OCI-LY3 (cell line): ENCODE results near the gene LRRC43.
A peak's percentile ranks its signal among the peaks of the same experiment; 100 is the strongest.

Experiments used
- H2AFZ ChIP-seq: fragments of 200-600, 300-600 bp; shearing (Covaris generic); 2 replicates; pipeline ENCODE4 v1.6.0; 2014; ENCODE audit warnings: antibody characterized with exemption, low read depth, low read length
- H3K27ac ChIP-seq: fragments of 200-600, 300-600 bp; sonication (generic); 2 replicates; pipeline ENCODE4 v1.5.1; 2014; ENCODE audit warnings: mild to moderate bottlenecking, low read length, moderate library complexity, mixed read lengths
- H3K27me3 ChIP-seq: fragments of 200-600, 300-600 bp; sonication (generic); 2 replicates; pipeline ENCODE4 v1.6.1; 2014; ENCODE audit warnings: low read depth, low read length, mixed read lengths
- H3K36me3 ChIP-seq: fragments of 200-600, 300-600 bp; sonication (generic); replicated peaks from 2 replicates; pipeline ENCODE3; 2014; ENCODE audit warnings: low read depth, low read length, mixed read lengths
- H3K4me1 ChIP-seq: fragments of 300-600, 200-600 bp; sonication (generic); 2 replicates; pipeline ENCODE4 v1.6.1; 2014; ENCODE audit warnings: low read length, mixed read lengths
- H3K4me2 ChIP-seq: fragments of 200-600, 300-600 bp; sonication (generic); 2 replicates; pipeline ENCODE4 v1.6.1; 2014; ENCODE audit warnings: low read length, mixed read lengths
- H3K4me3 ChIP-seq: fragments of 300-600, 200-600 bp; sonication (generic); 2 replicates; pipeline ENCODE4 v1.5.1; 2014; ENCODE audit warnings: antibody characterized with exemption, mild to moderate bottlenecking, low read length, moderate library complexity
- H3K79me2 ChIP-seq: fragments of 300-600, 200-600 bp; shearing (Covaris generic); 2 replicates; pipeline ENCODE4 v1.6.1; 2014; ENCODE audit warnings: mild to moderate bottlenecking, low read length, mixed read lengths
- H3K9ac ChIP-seq: fragments of 300-600, 200-600 bp; shearing (Covaris generic); 2 replicates; pipeline ENCODE4 v1.6.0; 2014; ENCODE audit warnings: mild to moderate bottlenecking, low read length, moderate library complexity
- H3K9me3 ChIP-seq: fragments of 200-600, 300-600 bp; shearing (Covaris generic); 2 replicates; pipeline ENCODE4 v1.6.1; 2014; ENCODE audit warnings: low read length, mixed read lengths; ENCODE audit not compliant: insufficient read depth
- H4K20me1 ChIP-seq: fragments of 200-600, 300-600 bp; sonication (generic); 2 replicates; pipeline ENCODE4 v1.6.1; 2016; ENCODE audit warnings: low read length, mixed read lengths; ENCODE audit not compliant: insufficient read depth
- EZH2phosphoT487 ChIP-seq: fragments of 200-600 bp; shearing (Covaris generic); IDR thresholded peaks from 2 replicates; pipeline ENCODE4 v1.6.1; 2018; ENCODE audit warnings: antibody characterized with exemption, mixed run types, low read depth
- TF ChIP-seq, protein P1 (sequence below): fragments of 200-600, 300-600 bp; sonication (generic); IDR thresholded peaks from 2 replicates; pipeline ENCODE4 v1.5.1; 2014; ENCODE audit warnings: antibody characterized with exemption, low read length, low read depth

The LRRC43 gene

DNA sequence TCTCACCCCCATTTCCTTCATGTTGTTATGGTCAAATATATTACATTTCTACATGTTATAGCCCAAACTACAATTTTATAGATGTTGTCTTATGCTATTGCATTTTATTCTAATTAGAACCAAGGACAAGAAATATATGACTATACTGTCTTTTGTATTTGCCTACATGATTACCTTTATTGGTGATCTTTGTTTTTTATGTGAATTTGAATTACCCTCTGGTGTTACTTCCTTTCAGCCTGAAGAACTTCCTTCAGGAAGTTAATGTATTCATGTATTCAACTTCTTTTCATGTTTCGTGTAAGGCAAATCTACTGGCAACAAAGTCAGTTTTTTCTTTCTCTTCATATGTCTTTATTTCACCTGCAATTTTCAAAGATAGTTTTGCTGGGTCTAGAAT is 11.9 kb downstream of the LRRC43 start:
- H3K27ac ChIP-seq = no peak overlapping the region
- no peaks in the 10 kb centered on the region for H3K9me3 ChIP-seq
- no peak overlapping the region for H3K9ac ChIP-seq
- H2AFZ ChIP-seq = no peak overlapping the region
- H3K4me2 ChIP-seq = no peak overlapping the region
- no peak for TF ChIP-seq EZH2phosphoT487
- TF ChIP-seq, protein P1, sequence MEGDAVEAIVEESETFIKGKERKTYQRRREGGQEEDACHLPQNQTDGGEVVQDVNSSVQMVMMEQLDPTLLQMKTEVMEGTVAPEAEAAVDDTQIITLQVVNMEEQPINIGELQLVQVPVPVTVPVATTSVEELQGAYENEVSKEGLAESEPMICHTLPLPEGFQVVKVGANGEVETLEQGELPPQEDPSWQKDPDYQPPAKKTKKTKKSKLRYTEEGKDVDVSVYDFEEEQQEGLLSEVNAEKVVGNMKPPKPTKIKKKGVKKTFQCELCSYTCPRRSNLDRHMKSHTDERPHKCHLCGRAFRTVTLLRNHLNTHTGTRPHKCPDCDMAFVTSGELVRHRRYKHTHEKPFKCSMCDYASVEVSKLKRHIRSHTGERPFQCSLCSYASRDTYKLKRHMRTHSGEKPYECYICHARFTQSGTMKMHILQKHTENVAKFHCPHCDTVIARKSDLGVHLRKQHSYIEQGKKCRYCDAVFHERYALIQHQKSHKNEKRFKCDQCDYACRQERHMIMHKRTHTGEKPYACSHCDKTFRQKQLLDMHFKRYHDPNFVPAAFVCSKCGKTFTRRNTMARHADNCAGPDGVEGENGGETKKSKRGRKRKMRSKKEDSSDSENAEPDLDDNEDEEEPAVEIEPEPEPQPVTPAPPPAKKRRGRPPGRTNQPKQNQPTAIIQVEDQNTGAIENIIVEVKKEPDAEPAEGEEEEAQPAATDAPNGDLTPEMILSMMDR = no peak
- peaks cover 6% of the 10 kb centered on the region; the same call in 1 of the 2 replicates for H3K27me3 ChIP-seq
- H3K4me1 ChIP-seq = peaks cover 22% of the 10 kb centered on the region
- no peaks in the 10 kb centered on the region for H4K20me1 ChIP-seq
- no peaks in the 10 kb centered on the region for H3K36me3 ChIP-seq
- no peak overlapping the region for H3K4me3 ChIP-seq
- no peaks in the 10 kb centered on the region for H3K79me2 ChIP-seq

DNA sequence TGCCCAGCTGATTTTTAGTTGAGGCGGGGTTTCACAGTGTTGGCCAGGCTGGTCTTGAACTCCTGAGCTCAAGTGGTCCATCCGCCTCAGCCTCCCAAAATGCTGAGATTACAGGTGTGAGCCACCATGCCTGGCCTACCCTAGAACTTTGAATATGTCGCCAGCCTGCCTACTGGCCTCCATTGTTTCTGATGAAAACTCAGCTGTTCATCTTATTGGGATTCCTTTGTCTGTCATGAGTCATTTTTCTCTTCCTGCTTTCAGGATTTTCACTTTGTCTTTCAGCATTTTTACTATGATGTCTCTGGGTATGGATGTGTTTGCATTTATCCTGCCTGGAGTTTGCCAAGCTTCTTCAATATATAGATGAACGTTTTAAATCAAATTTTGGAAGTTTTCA is 12.5 kb downstream of the LRRC43 start:
- TF ChIP-seq, protein P1 = no peak
- no peak for TF ChIP-seq EZH2phosphoT487
- Histone ChIP-seq H3K4me1 (peaks cover 23% of the 10 kb centered on the region), H3K27me3 (peaks cover 6% of the 10 kb centered on the region; the same call in 1 of the 2 replicates), H3K4me2 (no peak overlapping the region), H2AFZ (no peak overlapping the region), H4K20me1 (no peaks in the 10 kb centered on the region), H3K9ac (no peak overlapping the region), H3K4me3 (no peak overlapping the region), H3K79me2 (no peaks in the 10 kb centered on the region), H3K27ac (no peak overlapping the region), H3K36me3 (no peaks in the 10 kb centered on the region), H3K9me3 (no peaks in the 10 kb centered on the region)

DNA sequence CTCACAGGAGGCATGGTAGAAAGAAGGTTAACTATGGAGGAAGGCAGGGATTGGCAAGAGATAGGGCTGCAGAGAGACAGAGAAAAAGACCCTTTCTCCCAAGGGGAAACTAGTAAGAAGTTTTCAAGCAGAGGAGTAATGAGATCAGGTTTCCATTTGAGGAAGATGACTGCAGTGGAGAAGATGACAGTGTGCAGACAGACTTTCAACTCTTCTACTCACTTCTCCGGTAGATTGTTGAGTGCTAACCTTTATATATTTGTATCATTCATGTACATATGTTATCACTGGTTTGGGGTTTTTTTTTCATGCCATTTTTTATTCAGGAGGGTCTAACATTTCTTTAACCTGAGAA is 14.7 kb downstream of the LRRC43 start:
- H3K4me2 ChIP-seq = peak overlapping the region; percentile 48
- peak overlapping the region; percentile 51 for H3K4me3 ChIP-seq
- no peak overlapping the region for H2AFZ ChIP-seq
- H3K27ac ChIP-seq = peak overlapping the region; percentile 68
- no peak for TF ChIP-seq EZH2phosphoT487
- TF ChIP-seq, protein P1 = no peak
- H4K20me1 ChIP-seq = no peaks in the 10 kb centered on the region
- H3K9me3 ChIP-seq = no peaks in the 10 kb centered on the region
- H3K27me3 ChIP-seq = peaks cover 6% of the 10 kb centered on the region; the same call in 1 of the 2 replicates
- H3K9ac ChIP-seq = peak overlapping the region; percentile 43
- no peaks in the 10 kb centered on the region for H3K36me3 ChIP-seq
- H3K79me2 ChIP-seq = no peaks in the 10 kb centered on the region
- H3K4me1 ChIP-seq = peaks cover 32% of the 10 kb centered on the region

DNA sequence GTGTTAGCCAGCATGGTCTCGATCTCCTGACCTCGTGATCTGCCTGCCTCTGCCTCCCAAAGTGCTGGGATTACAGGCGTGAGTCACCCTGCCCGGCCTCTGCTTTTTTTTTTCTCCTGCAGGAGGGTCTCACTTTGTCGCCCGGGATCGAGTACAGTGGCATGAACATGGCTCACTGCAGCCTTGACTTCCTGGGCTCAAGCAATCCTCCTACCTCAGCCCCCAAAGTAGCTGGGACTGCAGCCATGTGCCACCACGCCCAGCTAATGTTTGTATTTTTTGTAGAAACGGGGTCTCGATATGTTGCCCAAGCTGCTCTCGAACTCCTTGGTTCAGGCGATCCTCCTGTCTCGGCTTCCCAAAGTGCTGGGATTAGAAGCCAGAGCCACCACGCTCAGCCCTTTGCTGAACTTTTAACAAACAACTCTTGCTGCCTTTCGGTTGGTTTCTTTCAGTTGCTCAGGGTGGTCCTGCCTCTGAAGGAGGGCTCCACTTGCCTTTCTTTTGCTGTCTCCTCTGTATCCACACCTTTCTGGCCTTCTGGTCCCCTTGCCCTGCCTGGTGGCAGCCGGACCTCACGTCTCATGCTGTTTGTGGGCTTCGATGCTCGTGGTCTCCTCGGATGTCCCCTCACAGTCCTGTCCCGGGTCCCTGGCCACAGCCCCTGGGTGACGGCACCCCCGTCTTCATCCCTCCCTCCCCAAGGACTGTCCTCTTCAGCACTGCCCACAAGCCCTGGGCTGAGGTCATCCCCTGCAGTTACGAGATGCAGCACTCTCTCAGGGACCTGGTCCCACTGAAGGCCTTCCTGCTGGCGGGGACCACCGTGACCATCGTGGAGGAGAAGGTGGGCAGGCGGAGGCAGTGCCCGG is 16.8 kb downstream of the LRRC43 start:
- H3K27me3 ChIP-seq = peaks cover 4% of the 10 kb centered on the region; the same call in 1 of the 2 replicates
- no peaks in the 10 kb centered on the region for H3K9me3 ChIP-seq
- H3K4me3 ChIP-seq = no peak overlapping the region
- H3K79me2 ChIP-seq = no peaks in the 10 kb centered on the region
- H3K4me2 ChIP-seq = no peak overlapping the region
- H4K20me1 ChIP-seq = no peaks in the 10 kb centered on the region
- H3K9ac ChIP-seq = no peak overlapping the region
- H3K27ac ChIP-seq = no peak overlapping the region
- peaks cover 32% of the 10 kb centered on the region for H3K4me1 ChIP-seq
- no peak overlapping the region for H2AFZ ChIP-seq
- H3K36me3 ChIP-seq = no peaks in the 10 kb centered on the region
- TF ChIP-seq EZH2phosphoT487 = no peak
- TF ChIP-seq, protein P1 = no peak
